GM12801 (cell line): ENCODE data around the gene CERKL.

Experiments used
- CTCF ChIP-seq: IDR thresholded peaks from one replicate; pipeline ENCODE4 v1.5.1; 2011; ENCODE audit warnings: control low read depth; ENCODE audit not compliant: insufficient read length; ENCODE audit errors: extremely low read depth

The CERKL gene

DNA sequence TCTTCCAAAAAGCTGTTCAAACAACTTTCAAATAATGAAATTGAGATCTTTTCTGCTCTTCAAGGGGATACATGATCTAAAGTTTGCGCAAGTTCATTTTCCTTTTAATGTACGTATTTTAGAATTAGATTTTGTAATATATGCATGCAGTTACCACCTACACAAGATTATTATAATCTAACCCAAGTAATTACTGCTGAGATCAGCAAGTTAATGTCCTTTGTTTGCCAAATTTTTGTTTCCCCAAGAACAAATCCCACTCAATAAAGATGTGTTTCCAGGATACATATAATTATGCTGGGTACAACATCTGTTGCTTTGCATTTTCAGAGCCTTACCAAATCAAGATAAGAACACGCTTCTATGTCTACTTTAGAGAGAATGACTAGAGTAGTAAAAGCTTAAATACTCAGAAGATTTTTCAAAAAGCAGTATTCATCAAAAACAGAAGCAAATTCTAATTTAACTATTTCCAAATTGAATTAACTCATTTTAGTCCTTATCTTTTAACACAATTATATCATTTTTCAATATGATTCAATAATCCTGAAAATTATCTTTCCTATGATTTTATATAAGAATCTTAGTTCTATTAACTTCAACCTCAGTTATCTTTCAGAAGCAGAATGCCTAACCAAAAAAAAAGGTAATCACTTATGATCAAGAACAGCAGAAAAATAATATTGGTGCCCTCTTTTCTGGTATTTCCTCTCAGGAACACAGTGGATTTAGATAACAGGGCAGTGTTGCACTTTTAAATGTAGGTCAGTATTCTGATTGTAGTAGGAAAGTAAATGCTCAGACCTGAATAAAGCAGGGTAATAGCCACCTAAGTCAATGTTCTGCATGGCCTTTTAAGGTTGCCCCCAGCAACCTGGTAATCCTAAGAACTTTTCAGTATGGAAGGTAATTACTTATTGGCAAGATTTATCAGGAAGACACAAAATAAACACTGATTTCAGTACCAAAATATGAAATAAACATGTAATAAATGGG is 28.0 kb downstream of the CERKL start:
- TF ChIP-seq CTCF = no peak

- no peak for TF ChIP-seq CTCF
Measured at GRCh38 chr2:181627545-181627944, 29.4 kb downstream of the CERKL start.

DNA sequence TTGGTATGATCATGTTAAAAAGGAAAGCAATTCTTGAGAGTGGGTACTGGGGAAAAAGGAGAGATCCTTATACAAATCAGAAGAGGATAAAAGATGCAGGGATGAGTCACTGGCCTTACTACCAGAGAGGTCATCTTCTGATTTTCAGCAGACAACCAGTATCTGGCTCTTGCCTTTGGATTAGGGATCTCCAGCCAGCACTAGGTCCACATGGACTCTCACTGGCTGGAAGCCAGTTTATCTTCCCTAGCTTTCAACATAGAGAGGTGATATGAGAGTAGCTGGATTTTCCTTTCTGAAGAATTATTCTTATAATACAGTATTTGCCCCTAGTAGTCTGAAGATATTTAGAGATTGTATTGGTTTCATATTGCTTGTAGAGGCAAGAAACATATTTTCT is 30.2 kb downstream of the CERKL start:
- no peak for TF ChIP-seq CTCF

DNA sequence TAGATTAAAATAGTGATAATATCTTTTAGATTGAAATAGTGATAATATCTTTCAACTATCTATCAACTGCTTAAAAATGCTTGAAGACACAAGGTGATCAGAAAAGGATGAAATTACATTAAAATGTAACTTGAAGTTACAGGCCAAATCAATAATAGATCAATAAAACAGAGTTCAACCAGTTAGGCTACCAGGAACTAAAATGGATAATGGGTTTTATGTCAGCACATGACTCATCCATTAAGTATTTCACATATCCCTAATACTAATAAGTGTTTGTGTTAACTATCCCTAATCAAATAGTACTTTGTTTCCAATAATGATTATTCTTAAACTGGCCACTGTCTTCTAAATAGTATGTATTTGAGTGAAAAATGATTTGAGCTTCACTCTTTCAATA is 33.7 kb downstream of the CERKL start:
- TF ChIP-seq CTCF = no peak

DNA sequence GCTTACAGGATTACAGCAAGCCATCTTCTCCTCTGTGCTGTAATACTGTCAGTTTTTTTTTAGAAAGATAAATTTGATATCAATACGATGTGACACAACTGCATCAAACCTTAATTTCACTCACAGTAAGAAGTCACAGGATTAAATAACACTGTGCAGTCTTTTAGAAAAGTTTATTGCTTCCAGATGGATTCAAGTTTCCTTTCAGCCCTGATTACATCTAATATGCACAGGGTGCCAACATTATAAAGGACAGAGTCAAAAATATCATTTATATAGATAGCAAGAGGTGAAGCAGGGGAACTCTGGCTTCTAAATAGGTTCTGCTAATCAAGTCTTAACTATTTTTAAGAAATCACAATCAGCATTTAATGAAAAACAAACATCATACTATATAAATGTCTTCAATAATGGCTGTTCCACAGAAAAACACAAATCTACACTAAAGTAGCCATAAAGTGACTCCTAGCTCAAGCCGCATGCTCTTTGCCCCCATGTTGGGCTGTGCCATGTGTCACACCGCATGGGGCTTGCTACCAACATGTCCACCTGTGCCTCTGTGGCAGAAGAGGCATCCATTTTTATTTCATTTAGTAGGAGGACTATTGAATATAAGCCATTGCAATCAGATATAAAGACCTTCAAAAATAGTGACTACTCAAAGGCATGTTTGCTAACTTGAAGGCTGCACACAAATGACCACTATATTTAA is 35.0 kb downstream of the CERKL start:
- TF ChIP-seq CTCF = no peak

DNA sequence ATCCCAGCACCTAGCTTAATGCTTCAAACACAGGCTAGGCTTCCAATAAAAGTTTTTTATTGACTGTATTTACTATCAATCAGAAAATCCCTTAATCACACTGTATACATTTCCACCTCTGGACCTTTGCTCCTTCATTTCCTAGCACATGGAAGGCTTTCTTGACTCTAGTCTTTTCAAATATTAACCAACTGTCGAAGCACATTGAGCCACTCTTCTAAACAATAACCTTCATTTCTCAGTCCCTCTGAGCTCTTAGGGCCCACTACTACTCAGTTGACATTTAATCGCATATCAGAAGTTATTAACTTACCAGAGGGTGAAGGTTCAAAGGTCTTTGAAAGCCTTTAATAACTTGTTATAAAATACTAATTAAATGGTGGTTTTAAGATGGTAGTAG is 37.4 kb downstream of the CERKL start:
- TF ChIP-seq CTCF = no peak

DNA sequence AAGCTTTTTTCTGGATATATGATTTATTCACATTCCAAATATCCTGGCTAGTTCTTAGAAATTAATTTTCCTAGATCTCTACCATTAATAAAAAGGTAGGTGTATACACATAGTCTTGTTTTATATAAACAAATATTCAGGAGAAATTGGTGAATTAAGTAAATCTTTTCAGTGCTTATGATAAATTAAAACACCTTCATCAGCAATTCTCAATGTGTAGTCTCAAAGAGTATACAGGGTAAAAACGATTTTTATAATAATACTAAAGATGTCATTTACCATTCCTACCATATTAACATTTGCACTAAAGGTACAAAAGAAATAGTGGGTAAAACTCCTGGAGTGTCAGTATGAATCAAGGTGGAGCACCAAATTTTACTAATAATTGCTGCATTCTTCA is 40.2 kb downstream of the CERKL start:
- TF ChIP-seq CTCF = no peak
